Measurements from ENCODE around the gene ARHGEF28. TPM values are rescaled to one million over a fixed set of nuclear protein-coding genes. Genes with fewer than 3 reads are reported as not detected.

The ARHGEF28 gene
- total RNA-seq, 1 donor from 2014 or later = 0.11 TPM

DNA sequence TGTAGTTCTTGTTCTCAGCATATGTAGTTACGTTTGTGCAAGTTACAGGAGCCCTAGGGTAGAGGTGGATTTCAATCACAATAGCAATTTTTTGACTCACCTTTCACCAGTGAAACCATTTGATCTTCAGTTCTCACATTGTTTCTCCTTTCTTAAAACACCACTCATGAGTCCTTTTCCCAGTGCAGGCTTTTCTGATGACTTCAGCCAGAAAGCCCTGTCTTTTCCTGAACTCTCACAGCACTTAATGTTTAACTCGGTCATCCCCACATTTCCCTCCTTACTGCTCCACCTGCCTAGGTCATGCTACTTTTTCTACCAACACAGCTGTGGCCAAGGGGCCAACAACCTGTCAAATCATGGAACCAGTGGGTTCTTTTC lies 37.9 kb downstream of the ARHGEF28 start:
- Histone ChIP-seq H3K36me3 (no peaks in the 10 kb centered on the region), H4K20me1 (ENCODE audit: low read depth) (no peaks in the 10 kb centered on the region), H3F3A (ENCODE audit: low read depth) (no peaks in the 10 kb centered on the region), H3K4me3 (no peak overlapping the region), H3K9me3 (ENCODE audit: low read depth) (no peaks in the 10 kb centered on the region), H3K79me2 (ENCODE audit: low read depth) (no peaks in the 10 kb centered on the region), H3K27ac (no peak overlapping the region), H3K9ac (no peak overlapping the region), H3K4me1 (no peaks in the 10 kb centered on the region), H3K27me3 (no peaks in the 10 kb centered on the region), H3K4me2 (no peak overlapping the region), H2AFZ (replicated peaks) (no peak overlapping the region)
- Mint-ChIP-seq H3K27ac (no peak overlapping the region), H3K27me3 (ENCODE audit: insufficient read depth, low read depth) (peaks cover 5% of the 10 kb centered on the region), H3K9me3 (no peaks in the 10 kb centered on the region), H3K4me3 (no peak overlapping the region), H3K36me3 (no peaks in the 10 kb centered on the region), H3K4me1 (no peaks in the 10 kb centered on the region)
- DNase-seq (ENCODE audit: low spot score) = no peak
- TF ChIP-seq EZH2phosphoT487 (IDR thresholded peaks at IDR 0.05) (no peak), EZH2 (IDR thresholded peaks at IDR 0.05) (no peak)
- TF ChIP-seq, protein P1, sequence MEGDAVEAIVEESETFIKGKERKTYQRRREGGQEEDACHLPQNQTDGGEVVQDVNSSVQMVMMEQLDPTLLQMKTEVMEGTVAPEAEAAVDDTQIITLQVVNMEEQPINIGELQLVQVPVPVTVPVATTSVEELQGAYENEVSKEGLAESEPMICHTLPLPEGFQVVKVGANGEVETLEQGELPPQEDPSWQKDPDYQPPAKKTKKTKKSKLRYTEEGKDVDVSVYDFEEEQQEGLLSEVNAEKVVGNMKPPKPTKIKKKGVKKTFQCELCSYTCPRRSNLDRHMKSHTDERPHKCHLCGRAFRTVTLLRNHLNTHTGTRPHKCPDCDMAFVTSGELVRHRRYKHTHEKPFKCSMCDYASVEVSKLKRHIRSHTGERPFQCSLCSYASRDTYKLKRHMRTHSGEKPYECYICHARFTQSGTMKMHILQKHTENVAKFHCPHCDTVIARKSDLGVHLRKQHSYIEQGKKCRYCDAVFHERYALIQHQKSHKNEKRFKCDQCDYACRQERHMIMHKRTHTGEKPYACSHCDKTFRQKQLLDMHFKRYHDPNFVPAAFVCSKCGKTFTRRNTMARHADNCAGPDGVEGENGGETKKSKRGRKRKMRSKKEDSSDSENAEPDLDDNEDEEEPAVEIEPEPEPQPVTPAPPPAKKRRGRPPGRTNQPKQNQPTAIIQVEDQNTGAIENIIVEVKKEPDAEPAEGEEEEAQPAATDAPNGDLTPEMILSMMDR (IDR thresholded peaks at IDR 0.05) = no peak

DNA sequence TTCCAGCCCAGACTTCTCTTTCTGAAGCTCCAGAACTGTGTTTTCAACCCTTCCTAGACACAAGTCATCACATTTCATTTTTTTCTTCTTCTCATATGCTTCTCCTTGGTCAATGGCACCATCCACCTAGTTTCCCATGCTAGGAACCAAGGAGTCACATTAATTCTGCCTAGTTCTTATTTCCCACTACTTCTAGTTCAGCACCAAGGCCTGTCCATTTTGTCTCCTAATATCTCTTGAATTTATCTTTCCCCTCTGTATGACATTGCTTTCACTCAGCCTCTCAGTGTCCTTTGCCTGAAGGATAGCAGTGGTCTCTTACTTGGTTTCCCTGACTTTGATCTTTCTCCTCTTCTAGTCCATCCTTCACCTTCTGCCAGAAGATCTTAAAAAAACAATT lies 38.8 kb downstream of the ARHGEF28 start:
- no peak overlapping the region for H3K27ac ChIP-seq
- H3K27me3 ChIP-seq = no peaks in the 10 kb centered on the region
- H3K9me3 ChIP-seq (ENCODE audit: low read depth) = no peaks in the 10 kb centered on the region
- no peak for DNase-seq (ENCODE audit: low spot score)
- H3K9ac ChIP-seq = no peak overlapping the region
- Mint-ChIP-seq H3K36me3 (no peaks in the 10 kb centered on the region), H3K4me1 (no peaks in the 10 kb centered on the region), H3K27ac (no peak overlapping the region), H3K4me3 (no peak overlapping the region), H3K27me3 (ENCODE audit: insufficient read depth, low read depth) (peaks cover 2% of the 10 kb centered on the region), H3K9me3 (no peaks in the 10 kb centered on the region)
- no peaks in the 10 kb centered on the region for H3K36me3 ChIP-seq
- TF ChIP-seq EZH2phosphoT487 (IDR thresholded peaks at IDR 0.05) (no peak), EZH2 (IDR thresholded peaks at IDR 0.05) (no peak)
- TF ChIP-seq, protein P1 (IDR thresholded peaks at IDR 0.05) = no peak
- no peak overlapping the region for H3K4me3 ChIP-seq
- H3K4me2 ChIP-seq = no peak overlapping the region
- no peak overlapping the region for H2AFZ ChIP-seq (replicated peaks)
- H4K20me1 ChIP-seq (ENCODE audit: low read depth) = no peaks in the 10 kb centered on the region
- no peaks in the 10 kb centered on the region for H3F3A ChIP-seq (ENCODE audit: low read depth)
- no peaks in the 10 kb centered on the region for H3K79me2 ChIP-seq (ENCODE audit: low read depth)
- no peaks in the 10 kb centered on the region for H3K4me1 ChIP-seq

DNA sequence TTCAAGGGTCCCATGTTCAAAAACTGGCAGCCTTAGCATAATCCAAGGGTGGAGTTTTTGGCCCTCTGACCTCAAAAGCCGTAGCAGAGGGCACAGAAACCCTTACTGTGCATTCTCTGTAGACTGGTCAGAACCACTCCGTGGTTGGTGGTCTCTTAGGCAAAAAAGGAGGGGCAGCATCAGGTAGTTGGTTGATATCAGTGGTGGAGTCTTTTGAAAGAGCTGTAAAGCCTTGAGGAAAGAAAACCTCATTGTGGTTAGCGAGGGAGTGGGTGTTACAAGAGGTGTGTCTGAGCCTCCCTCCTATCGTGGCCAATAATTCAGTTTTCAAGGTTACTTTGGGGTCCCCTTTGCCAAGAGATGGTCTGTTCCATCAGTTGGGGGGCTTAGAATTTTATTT lies 40.9 kb downstream of the ARHGEF28 start:
- Histone ChIP-seq H4K20me1 (ENCODE audit: low read depth) (no peaks in the 10 kb centered on the region), H3K4me2 (no peak overlapping the region), H3K4me1 (no peaks in the 10 kb centered on the region), H3K4me3 (no peak overlapping the region), H3K27me3 (no peaks in the 10 kb centered on the region), H3K27ac (no peak overlapping the region), H3F3A (ENCODE audit: low read depth) (no peaks in the 10 kb centered on the region), H3K9ac (no peak overlapping the region), H3K9me3 (ENCODE audit: low read depth) (no peaks in the 10 kb centered on the region), H3K79me2 (ENCODE audit: low read depth) (no peaks in the 10 kb centered on the region), H2AFZ (replicated peaks) (no peak overlapping the region), H3K36me3 (no peaks in the 10 kb centered on the region)
- no peak for DNase-seq (ENCODE audit: low spot score)
- Mint-ChIP-seq H3K27me3 (ENCODE audit: insufficient read depth, low read depth) (peaks cover 2% of the 10 kb centered on the region), H3K4me3 (no peak overlapping the region), H3K27ac (no peak overlapping the region), H3K9me3 (no peaks in the 10 kb centered on the region), H3K36me3 (no peaks in the 10 kb centered on the region), H3K4me1 (no peaks in the 10 kb centered on the region)
- TF ChIP-seq EZH2 (IDR thresholded peaks at IDR 0.05) (no peak), EZH2phosphoT487 (IDR thresholded peaks at IDR 0.05) (no peak)
- TF ChIP-seq, protein P1 (IDR thresholded peaks at IDR 0.05) = no peak
